Gastrocnemius medialis (tissue), 4 donors: ENCODE data around the gene CCDC82. TPM values are rescaled to one million over a fixed set of nuclear protein-coding genes. Genes with fewer than 3 reads are reported as not detected.

Experiments
- ATAC-seq, 2 donors: fragments of 150-250 bp; one replicate each; pipeline ENCODE4 v1.9.1; 2016
- DNase-seq, 2 donors: peaks; one replicate each; pipeline ENCODE4 v3.0.0-alpha.2; 2019
- H3K27ac ChIP-seq, 4 donors: fragments of 200-600 bp; sonication (generic); 1 replicate in 1 of 4; 2 replicates in 3 of 4; pipeline ENCODE4 v1.5.1; 2016 to 2018; ENCODE audit warnings: mild to moderate bottlenecking in 2 of 4, moderate library complexity in 1 of 4
- H3K27me3 ChIP-seq, 3 donors: fragments of 200-600 bp; sonication (generic) in 2 of 3; 1 replicate in 1 of 3; 2 replicates in 2 of 3; pipeline versions ENCODE4 v1.5.1 to v1.6.0; 2016 to 2019; ENCODE audit warnings: mild to moderate bottlenecking in 1 of 3, moderate library complexity in 1 of 3
- H3K36me3 ChIP-seq, 2 donors: fragments of 200-600 bp; sonication (generic) in 1 of 2; one replicate each; pipeline ENCODE4 v1.5.1; 2017 to 2018
- H3K4me1 ChIP-seq, 2 donors: fragments of 200-600 bp; sonication (generic) in 1 of 2; one replicate each; pipeline ENCODE4 v1.5.1; 2016 to 2017; ENCODE audit warnings: mild to moderate bottlenecking in 2 of 2
- H3K4me3 ChIP-seq, 4 donors: fragments of 200-600 bp; sonication (generic) in 3 of 4; 1 replicate in 1 of 4; 2 replicates in 3 of 4; pipeline ENCODE4 v1.5.1; 2016 to 2019; ENCODE audit warnings: mild to moderate bottlenecking in 2 of 4
- H3K9me3 ChIP-seq, 3 donors: fragments of 200-600 bp; sonication (generic) in 2 of 3; 1 replicate in 1 of 3; 2 replicates in 2 of 3; pipeline ENCODE4 v1.5.1; 2016 to 2019
- CTCF ChIP-seq, 5 experiments: fragments of 450-650 bp in 3 of 5; fragments of 200-600 bp in 2 of 5; sonication (generic) in 2 of 5; IDR thresholded peaks in 4 of 5; conservative IDR thresholded peaks in 1 of 5; 1 replicate in 4 of 5; 2 replicates in 1 of 5; pipeline ENCODE4 v1.5.1; 2016 to 2019; ENCODE audit warnings: antibody characterized with exemption in 5 of 5, mild to moderate bottlenecking in 3 of 5, moderate library complexity in 3 of 5
- POLR2A ChIP-seq, 2 donors: fragments of 450-650 bp; IDR thresholded peaks; one replicate each; pipeline ENCODE4 v1.6.1; 2017; ENCODE audit warnings: antibody characterized with exemption in 2 of 2, mild to moderate bottlenecking in 2 of 2, moderate library complexity in 2 of 2
- in situ Hi-C, 4 donors: fragments of 200-750 bp; cut with MboI; loops; one replicate each; pipeline versions ENCODE4 v1.15.0 to v1.8.0; 2017; ENCODE audit warnings: low sequenced_read_pairs in 4 of 4
- intact Hi-C: fragments of 100-400 bp; cut with DNase I; formaldehyde crosslinking; loops from one replicate; pipeline ENCODE4 v1.15.1; 2023; ENCODE audit warnings: low total_unique reads
- total RNA-seq, 4 donors: library from RNA; depleted of rRNA; stranded (reverse); fragments of >200 nt; gene quantifications; one replicate each; pipeline versions ENCODE4 v1.1.0 to v1.2.3, GENCODE V29; 2016

Gene CCDC82
- total RNA-seq, 4 donors from 2014 or later, result 4.6 to 9.1 (median 6.6) TPM

DNA sequence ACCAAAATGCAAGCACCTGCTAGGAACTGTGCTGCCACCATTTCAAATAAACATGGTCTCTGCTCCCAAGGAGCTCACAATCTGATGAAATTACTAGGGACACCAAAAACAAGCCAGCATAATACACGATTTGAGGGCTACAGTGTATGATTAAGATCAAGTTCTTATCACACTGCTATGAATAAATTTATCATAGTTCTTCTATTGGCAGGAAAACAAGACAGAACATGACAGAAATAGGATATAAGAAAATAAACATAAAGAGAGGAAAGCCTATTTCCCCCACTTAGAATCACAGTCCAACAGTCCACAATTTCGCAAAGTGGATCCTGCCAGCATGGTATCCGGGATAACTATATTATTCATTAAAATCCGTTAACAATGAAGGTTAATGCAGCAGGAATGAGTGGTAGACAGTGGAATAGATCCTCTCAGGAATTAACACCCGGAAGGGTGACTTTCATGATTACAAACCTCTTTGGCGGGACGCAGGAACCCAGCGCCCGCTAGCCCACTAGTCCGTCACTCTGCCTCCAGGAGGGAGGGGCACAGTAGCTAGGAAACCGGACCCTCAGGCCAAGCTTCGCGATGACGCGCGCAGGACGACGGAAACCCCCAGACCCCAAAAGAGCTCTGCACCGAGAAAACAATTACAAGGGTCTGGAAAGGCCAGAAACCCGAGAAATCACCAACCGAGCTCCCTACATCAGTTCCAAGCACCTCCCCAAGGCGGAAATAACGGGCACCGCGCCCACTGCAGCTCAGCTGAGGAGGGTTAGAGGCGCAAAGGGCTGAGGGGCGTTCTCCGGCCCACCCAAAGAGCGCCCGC lies 607 bp downstream of the CCDC82 start:
- peak; percentile 40 to 56 for ATAC-seq
- TF ChIP-seq CTCF (IDR thresholded peaks at IDR 0.05 in 4 of 5, conservative IDR thresholded peaks at IDR 0.05 in 1 of 5) (peak in 1 of 5 experiments; percentile 5), POLR2A (IDR thresholded peaks at IDR 0.05) (no peak)
- Histone ChIP-seq H3K27me3 (no peaks in the 10 kb centered on the region), H3K4me3 (peak overlapping the region; percentile 81 to 93 (median 92)), H3K4me1 (peaks cover 14 to 19% of the 10 kb centered on the region in 2 donors), H3K36me3 (no peaks in the 10 kb centered on the region), H3K27ac (peak overlapping the region; percentile 87 to 95 (median 91)), H3K9me3 (no peaks in the 10 kb centered on the region)
- intact Hi-C loops, result loop anchor here (10.0 kb wide), 1 partner anchor 464 kb away; the partner anchor contains the start of gene MTMR2
- DNase-seq, result no peak
- in situ Hi-C loops, result loop anchor here in 1 of 4 donors (25.0 kb wide), 1 partner anchor 552 kb away; no protein-coding TSS in a partner anchor

GRCh38 chr11:96385187-96385586 lies 4.5 kb downstream of the CCDC82 start:
- ATAC-seq, result no peak
- Histone ChIP-seq H3K4me1 (peaks cover 9% of the 10 kb centered on the region in 2 donors), H3K4me3 (no peak overlapping the region), H3K27me3 (no peaks in the 10 kb centered on the region), H3K9me3 (no peaks in the 10 kb centered on the region), H3K36me3 (peaks cover 0 to 17% of the 10 kb centered on the region in 2 donors), H3K27ac (no peak overlapping the region)
- DNase-seq, result no peak
- TF ChIP-seq CTCF (IDR thresholded peaks at IDR 0.05 in 4 of 5, conservative IDR thresholded peaks at IDR 0.05 in 1 of 5) (no peak), POLR2A (IDR thresholded peaks at IDR 0.05) (no peak)
- intact Hi-C loops (loop anchor here (10.0 kb wide), 1 partner anchor 460 kb away; the partner anchor contains the start of gene MTMR2), in situ Hi-C loops (loop anchor here in 1 of 4 donors (25.0 kb wide), 1 partner anchor 548 kb away; no protein-coding TSS in a partner anchor)

GRCh38 chr11:96384156-96384555 lies 5.6 kb downstream of the CCDC82 start:
- peaks cover 9% of the 10 kb centered on the region in 2 donors for H3K4me1 ChIP-seq
- no peaks in the 10 kb centered on the region for H3K27me3 ChIP-seq
- no peak overlapping the region for H3K4me3 ChIP-seq
- no peaks in the 10 kb centered on the region for H3K9me3 ChIP-seq
- in situ Hi-C loops, result loop anchor here in 1 of 4 donors (25.0 kb wide), 1 partner anchor 547 kb away; no protein-coding TSS in a partner anchor
- peaks cover 0 to 22% of the 10 kb centered on the region in 2 donors for H3K36me3 ChIP-seq
- ATAC-seq (no peak), DNase-seq (no peak)
- intact Hi-C loops, result loop anchor here (10.0 kb wide), 1 partner anchor 459 kb away; the partner anchor contains the start of gene MTMR2
- TF ChIP-seq POLR2A (IDR thresholded peaks at IDR 0.05) (no peak), CTCF (IDR thresholded peaks at IDR 0.05 in 4 of 5, conservative IDR thresholded peaks at IDR 0.05 in 1 of 5) (no peak)
- H3K27ac ChIP-seq, result no peak overlapping the region

- Histone ChIP-seq H3K4me3 (no peak overlapping the region), H3K27me3 (no peaks in the 10 kb centered on the region), H3K27ac (no peak overlapping the region), H3K36me3 (peaks cover 0 to 30% of the 10 kb centered on the region in 2 donors), H3K9me3 (no peaks in the 10 kb centered on the region), H3K4me1 (no peaks in the 10 kb centered on the region)
- DNase-seq (no peak), ATAC-seq (no peak)
- intact Hi-C loops (no loop called here), in situ Hi-C loops (loop anchor here in 1 of 4 donors (25.0 kb wide), 1 partner anchor 539 kb away; no protein-coding TSS in a partner anchor)
- TF ChIP-seq CTCF (IDR thresholded peaks at IDR 0.05 in 4 of 5, conservative IDR thresholded peaks at IDR 0.05 in 1 of 5) (no peak), POLR2A (IDR thresholded peaks at IDR 0.05) (no peak)
Measured at GRCh38 chr11:96376796-96377195, 12.9 kb downstream of the CCDC82 start.
